Panc1 (cell line): ENCODE results near the gene SIRT5. TPM values are rescaled to one million over a fixed set of nuclear protein-coding genes. Genes with fewer than 3 reads are reported as not detected.

ENCODE experiments used
- ATAC-seq: fragments of 200-7000 bp; cut with Tn5 transposase; 2 replicates; pipeline ENCODE4 v1.9.1; 2020; ENCODE audit warnings: mild to moderate bottlenecking, moderate library complexity
- BruUV-seq: library from RNA; stranded (reverse); fragments of 400-500 nt; replicated peaks from 2 replicates; lab custom pipeline; 2021; lab: Mats Ljungman, UMichigan
- CTCF ChIA-PET: fragments of 300-600 bp; sonication (Branson Sonifier 250); formaldehyde crosslinking; loops from one replicate; lab custom pipeline; 2022; ENCODE audit warnings: antibody characterized with exemption; lab: Charles Lee
- POLR2A ChIA-PET: fragments of 300-600 bp; sonication (Branson Sonifier 250); formaldehyde crosslinking; loops from one replicate; lab custom pipeline; 2022; ENCODE audit warnings: antibody characterized with exemption; lab: Charles Lee
- DNase-seq: peaks from one replicate; pipeline ENCODE4 v3.0.0-alpha.2; 2010; ENCODE audit warnings: low read depth, low spot score
- H3K27ac ChIP-seq: 2 replicates; pipeline ENCODE4 v1.5.1; 2011; ENCODE audit warnings: mild to moderate bottlenecking, low read length, inconsistent platforms
- H3K27me3 ChIP-seq: fragments of 200-500 bp; sonication (Bioruptor generic); 2 replicates; pipeline ENCODE4 v1.6.0; 2014; ENCODE audit warnings: low read length, inconsistent platforms; ENCODE audit not compliant: control insufficient read depth, insufficient read depth
- H3K36me3 ChIP-seq: fragments of 200-500 bp; sonication (Bioruptor generic); 2 replicates; pipeline ENCODE4 v1.5.1; 2014; ENCODE audit warnings: inconsistent platforms, mild to moderate bottlenecking, low read length, moderate library complexity; ENCODE audit not compliant: control insufficient read depth, insufficient read depth
- H3K4me1 ChIP-seq: 2 replicates; pipeline ENCODE4 v1.5.1; 2011; ENCODE audit warnings: inconsistent platforms, mild to moderate bottlenecking, low read length, moderate library complexity; ENCODE audit not compliant: control insufficient read depth, insufficient read depth
- H3K4me3 ChIP-seq, 2 experiments: 2 replicates each; pipeline ENCODE4 v1.5.1; 2011 to 2012; ENCODE audit warnings: low read depth in 2 of 2, low read length in 2 of 2, mild to moderate bottlenecking in 2 of 2, inconsistent platforms in 1 of 2, moderate library complexity in 1 of 2
- H3K9me3 ChIP-seq: fragments of 200-500 bp; sonication (Bioruptor generic); 2 replicates; pipeline ENCODE4 v1.5.1; 2014; ENCODE audit warnings: low read depth, mild to moderate bottlenecking, inconsistent platforms, low read length, moderate library complexity; ENCODE audit not compliant: control insufficient read depth, insufficient read depth
- CTCF ChIP-seq: fragments of 450-650 bp; IDR thresholded peaks from 2 replicates; pipeline ENCODE4 v1.5.1; 2017; ENCODE audit warnings: mild to moderate bottlenecking
- POLR2AphosphoS5 ChIP-seq: IDR thresholded peaks from 2 replicates; pipeline ENCODE4 v1.6.1; 2012; ENCODE audit warnings: mild to moderate bottlenecking, low read depth, low read length, moderate library complexity
- REST ChIP-seq, 2 experiments: IDR thresholded peaks; 2 replicates each; pipeline ENCODE4 v1.6.1; 2011 to 2012; ENCODE audit warnings: low read depth in 2 of 2, control low read depth in 1 of 2, low read length in 1 of 2, mild to moderate bottlenecking in 1 of 2, moderate library complexity in 1 of 2; ENCODE audit not compliant: insufficient read depth in 1 of 2
- SIN3A ChIP-seq: IDR thresholded peaks from 2 replicates; pipeline ENCODE4 v1.6.1; 2012; ENCODE audit warnings: low read depth, mild to moderate bottlenecking, low read length, moderate library complexity, borderline replicate concordance; ENCODE audit not compliant: insufficient read depth
- TCF7L2 ChIP-seq: IDR thresholded peaks from 2 replicates; pipeline ENCODE4 v1.6.1; 2011; ENCODE audit warnings: mild to moderate bottlenecking, low read depth, low read length, inconsistent platforms
- in situ Hi-C: cut with HindIII; loops from 2 replicates; pipeline ENCODE4 v1.10.0; 2016; ENCODE audit warnings: low sequenced_read_pairs, low pct_unique_long_range_greater_than_20kb
- intact Hi-C: fragments of 100-400 bp; cut with micrococcal nuclease; formaldehyde crosslinking; loops from one replicate; pipeline ENCODE4 v1.10.0; 2022; ENCODE audit not compliant: unreplicated experiment
- total RNA-seq: library from RNA; stranded (reverse); gene quantifications from one replicate; pipeline ENCODE4 v1.2.1, GENCODE V29; 2021; ENCODE audit not compliant: unreplicated experiment

The SIRT5 gene
- total RNA-seq, 1 experiment from 2014 or later = 11.0 TPM

GRCh38 chr6:13528777-13529343, 45.5 kb upstream of the SIRT5 start:
- ATAC-seq = no peak
- Histone ChIP-seq H3K4me1 (no peaks in the 10 kb centered on the region), H3K9me3 (no peaks in the 10 kb centered on the region), H3K27ac (no peak overlapping the region), H3K36me3 (no peaks in the 10 kb centered on the region), H3K27me3 (no peaks in the 10 kb centered on the region), H3K4me3 (no peak overlapping the region)
- intact Hi-C loops = no loop called here
- TF ChIP-seq REST (IDR thresholded peaks at IDR 0.05; ENCODE audit: insufficient read depth in 1 of 2, low read depth in 2 of 2, low read length in 1 of 2) (no peak), CTCF (no peak), POLR2AphosphoS5 (no peak), SIN3A (no peak), TCF7L2 (no peak)
- CTCF ChIA-PET = no interaction called here
- in situ Hi-C loops = no loop called here
- no peak for DNase-seq
- BruUV-seq = no TSS peak
- POLR2A ChIA-PET = no interaction called here

GRCh38 chr6:13531956-13532355, 42.4 kb upstream of the SIRT5 start:
- intact Hi-C loops = no loop called here
- in situ Hi-C loops = no loop called here
- POLR2A ChIA-PET = no interaction called here
- CTCF ChIA-PET = no interaction called here
- no peak overlapping the region for H3K27ac ChIP-seq
- H3K4me1 ChIP-seq = no peaks in the 10 kb centered on the region
- no peaks in the 10 kb centered on the region for H3K9me3 ChIP-seq
- no peak overlapping the region for H3K4me3 ChIP-seq
- no peak for DNase-seq
- no peak for TF ChIP-seq CTCF
- no peak for TF ChIP-seq SIN3A
- TF ChIP-seq REST (IDR thresholded peaks at IDR 0.05; ENCODE audit: insufficient read depth in 1 of 2, low read depth in 2 of 2, low read length in 1 of 2) = no peak
- TF ChIP-seq TCF7L2 = no peak
- TF ChIP-seq POLR2AphosphoS5 = no peak
- no peaks in the 10 kb centered on the region for H3K36me3 ChIP-seq
- no peak for ATAC-seq
- BruUV-seq = no TSS peak
- no peaks in the 10 kb centered on the region; the same call in 1 of the 2 replicates for H3K27me3 ChIP-seq
